GM18909 (cell line): ENCODE results near the gene CNTNAP2.
"Not testable (repeated sequence)": the region's sequence is repeated elsewhere in the genome, so short reads cannot be mapped to it uniquely, and the experiment has no call there.

ENCODE experiments used
- ATAC-seq: cut with Tn5 transposase; IDR thresholded peaks from one replicate; pipeline ENCODE4 v1.9.1; 2021; ENCODE audit warnings: mild to moderate bottlenecking; ENCODE audit not compliant: unreplicated experiment, poor library complexity

Gene CNTNAP2

DNA sequence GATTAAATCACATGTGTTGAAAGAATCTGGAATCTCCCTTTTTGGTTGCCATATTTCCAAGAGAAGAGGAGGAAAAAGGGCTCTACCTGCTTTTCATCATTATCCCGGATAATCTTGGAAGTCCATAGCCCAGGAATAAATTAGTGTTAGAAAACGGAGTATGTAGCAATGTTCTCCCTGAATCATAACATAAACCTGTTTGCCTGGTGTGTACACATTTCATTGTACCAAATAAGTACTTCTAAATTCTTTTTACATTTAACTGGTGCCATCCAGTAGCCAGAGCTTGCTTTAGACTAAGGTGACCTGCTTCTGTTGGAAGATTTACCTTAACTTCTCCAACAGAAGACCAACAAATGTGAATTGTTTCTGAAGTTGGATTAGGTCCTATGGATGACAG, 2291.7 kb downstream of the CNTNAP2 start:
- ATAC-seq: no peak

DNA sequence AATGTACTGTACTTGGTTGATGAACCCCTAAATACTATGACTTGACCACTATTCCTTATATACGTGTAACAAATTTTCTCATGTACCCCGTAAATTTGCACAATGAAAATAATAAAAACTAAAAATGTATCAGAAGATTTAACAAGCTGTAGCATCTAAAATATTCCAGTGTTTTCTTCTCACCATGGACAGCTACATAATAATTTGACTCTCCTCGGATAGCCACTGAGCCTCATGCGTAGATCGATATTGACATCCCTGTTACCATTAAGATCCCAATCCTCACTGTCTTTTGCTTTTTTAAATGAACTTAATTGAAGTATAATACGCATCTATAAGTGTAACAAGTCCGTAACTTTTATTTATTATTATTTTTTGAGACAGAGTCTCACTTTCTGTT, 2294.3 kb downstream of the CNTNAP2 start:
- no peak for ATAC-seq

GRCh38 chr7:148412691-148413090, 2296.1 kb downstream of the CNTNAP2 start:
- ATAC-seq: no peak

DNA sequence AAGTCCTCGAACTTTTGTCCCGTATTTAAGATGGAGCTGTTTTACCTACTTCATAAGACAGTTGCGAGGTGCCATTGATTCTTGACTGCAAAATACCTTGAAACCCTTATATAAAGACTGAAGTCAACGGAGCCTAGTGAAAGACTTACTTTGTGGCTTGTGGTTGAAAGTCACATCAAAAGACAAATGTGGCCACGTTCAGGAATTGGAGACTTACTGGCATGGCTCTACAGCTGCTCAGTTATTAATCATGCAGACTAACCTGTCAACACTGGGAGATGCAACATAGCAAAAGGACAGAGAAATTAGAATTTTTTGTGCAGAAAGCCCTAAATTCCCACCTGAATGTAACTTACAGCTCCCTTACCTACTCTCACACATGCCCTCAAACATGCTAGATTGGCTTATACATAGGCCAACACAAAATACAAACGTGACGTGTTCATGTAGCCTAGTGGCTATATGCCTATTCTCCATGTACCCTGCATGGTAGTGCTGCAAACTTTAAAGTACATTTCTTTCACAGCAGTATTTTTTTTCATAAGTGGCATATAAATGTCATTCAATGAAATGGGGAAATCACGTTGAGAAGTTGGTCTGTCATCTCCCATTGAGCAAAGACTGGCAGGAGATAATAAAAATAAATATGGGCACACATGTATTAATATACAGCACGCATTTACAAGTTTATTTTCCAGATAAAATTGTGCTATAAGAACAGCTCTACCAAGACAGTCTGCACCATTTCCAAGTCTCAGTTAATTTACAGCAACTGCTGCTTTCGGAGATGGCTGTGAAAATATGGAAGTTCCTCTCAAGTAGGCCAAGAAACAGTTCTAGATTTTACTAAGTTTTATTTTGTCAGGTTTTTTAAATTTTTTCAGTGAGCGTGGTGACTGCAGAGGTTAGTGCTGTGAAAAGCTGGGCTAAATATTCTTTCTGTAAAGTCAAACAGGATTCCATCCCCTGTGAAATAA, 2303.5 kb downstream of the CNTNAP2 start:
- peak; percentile 97 for ATAC-seq

GRCh38 chr7:148422030-148422429, 2305.4 kb downstream of the CNTNAP2 start:
- ATAC-seq: no peak

DNA sequence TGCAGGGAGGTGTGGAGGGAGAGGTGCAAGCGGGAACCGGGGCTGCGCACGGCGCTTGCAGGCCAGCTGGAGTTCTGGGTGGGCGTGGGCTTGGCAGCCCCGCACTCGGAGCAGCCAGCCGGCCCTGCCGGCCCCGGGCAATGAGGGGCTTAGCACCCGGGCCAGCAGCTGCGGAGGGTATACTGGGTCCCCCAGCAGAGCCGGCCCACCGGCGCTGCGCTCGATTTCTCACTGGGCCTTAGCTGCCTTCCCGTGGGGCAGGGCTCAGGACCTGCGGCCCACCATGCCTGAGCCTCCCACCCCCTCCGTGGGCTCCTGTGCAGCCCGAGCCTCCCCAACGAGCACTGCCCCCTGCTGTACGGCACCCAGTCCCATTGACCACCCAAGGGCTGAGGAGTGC, 2309.8 kb downstream of the CNTNAP2 start:
- ATAC-seq: not testable (repeated sequence)

DNA sequence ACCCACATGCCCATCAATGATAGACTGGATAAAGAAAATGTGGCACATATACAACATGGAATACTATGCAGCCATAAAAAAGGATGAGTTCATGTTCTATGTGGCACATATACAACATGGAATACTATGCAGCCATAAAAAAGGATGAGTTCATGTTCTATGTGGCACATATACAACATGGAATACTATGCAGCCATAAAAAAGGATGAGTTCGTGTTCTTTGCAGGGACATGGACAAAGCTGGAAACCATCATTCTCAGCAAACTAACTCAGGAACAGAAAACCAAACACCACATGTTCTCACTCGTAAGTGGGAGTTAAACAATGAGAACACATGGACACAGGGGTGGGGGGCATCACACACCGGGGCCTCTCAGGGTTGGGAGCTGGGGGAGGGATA, 2314.1 kb downstream of the CNTNAP2 start:
- ATAC-seq: not testable (repeated sequence)

DNA sequence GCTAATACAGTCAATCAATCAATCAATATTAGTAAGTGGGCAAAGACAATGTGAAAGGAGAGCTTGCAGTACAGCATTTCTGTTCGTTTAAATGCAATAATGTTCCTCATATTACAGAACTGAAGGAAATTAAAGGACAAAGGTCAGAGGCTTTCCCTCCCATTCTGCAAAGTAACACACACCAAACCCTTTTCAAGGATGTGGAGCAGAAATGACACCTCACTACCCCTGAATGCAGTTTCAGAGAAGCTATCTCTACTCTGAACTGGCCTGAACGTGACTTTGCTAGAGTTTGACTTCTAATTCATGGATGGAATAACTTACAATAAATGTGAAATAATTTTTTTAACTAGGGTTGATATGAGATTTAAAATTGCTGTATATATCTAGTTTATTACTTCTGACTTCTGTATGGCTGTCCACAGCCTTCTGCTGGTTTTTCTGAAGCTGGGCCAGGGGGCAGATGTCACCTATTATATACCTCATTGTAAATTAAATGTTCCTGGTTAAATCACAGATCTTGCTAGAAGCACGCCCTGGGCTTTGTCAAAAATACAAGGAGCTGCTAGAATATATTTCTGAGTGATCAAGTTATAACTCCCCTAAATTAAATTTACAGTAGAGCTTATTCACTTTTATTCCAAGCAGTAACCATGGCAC, 2317.1 kb downstream of the CNTNAP2 start:
- ATAC-seq: no peak

DNA sequence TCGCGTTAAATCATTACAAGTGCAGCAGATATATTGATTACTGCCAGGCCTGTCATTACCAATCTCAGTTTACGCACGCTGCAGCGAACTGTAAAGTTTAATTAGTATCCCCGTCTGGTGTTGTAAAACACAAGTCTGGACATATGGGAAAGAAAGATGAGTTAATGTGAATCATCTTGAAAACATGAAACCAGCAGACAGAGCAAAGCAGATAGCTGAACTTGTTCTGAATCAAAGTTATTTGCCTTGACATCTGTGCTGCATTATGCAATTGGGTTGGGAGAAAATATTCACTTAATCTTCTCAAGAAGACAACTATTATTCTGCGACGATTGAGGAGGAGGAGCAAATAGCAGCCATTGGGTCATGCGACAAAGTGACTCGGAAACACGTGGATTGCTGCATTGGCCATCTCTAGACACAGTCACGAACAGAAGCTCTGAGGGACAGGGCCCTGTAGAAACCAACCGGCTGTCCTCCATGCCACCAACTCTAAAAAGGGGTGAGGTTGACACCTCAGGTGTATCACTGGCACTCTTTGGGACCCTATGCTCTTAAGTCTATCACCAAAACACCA, 2317.7 kb downstream of the CNTNAP2 start:
- no peak for ATAC-seq

- no peak for ATAC-seq
Observed at GRCh38 chr7:148434887-148435286, 2318.3 kb downstream of the CNTNAP2 start.

DNA sequence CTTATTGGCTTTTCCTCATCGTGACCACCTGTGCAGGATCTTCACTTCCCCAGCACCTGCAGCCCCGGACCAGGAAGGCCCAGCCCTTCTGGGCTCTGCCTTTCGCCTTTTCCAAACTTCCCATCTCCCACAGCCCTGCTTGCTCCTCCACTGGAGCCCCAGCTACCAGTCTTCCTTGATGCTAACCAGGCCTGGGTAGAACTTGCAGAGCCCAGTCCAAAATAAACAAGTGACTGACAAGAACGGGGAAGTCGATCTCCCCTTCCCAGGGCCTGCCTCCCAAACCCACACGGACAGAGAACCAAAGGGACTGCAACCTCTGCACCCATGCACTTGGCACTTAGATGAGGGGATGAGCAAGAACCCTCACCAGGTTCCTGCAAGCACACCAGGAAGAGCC, 2319.1 kb downstream of the CNTNAP2 start:
- no peak for ATAC-seq

GRCh38 chr7:148436135-148436534, 2319.5 kb downstream of the CNTNAP2 start:
- peak; percentile 7 for ATAC-seq

- ATAC-seq: peak; percentile 39
Observed at GRCh38 chr7:148436571-148436970, 2320.0 kb downstream of the CNTNAP2 start.

DNA sequence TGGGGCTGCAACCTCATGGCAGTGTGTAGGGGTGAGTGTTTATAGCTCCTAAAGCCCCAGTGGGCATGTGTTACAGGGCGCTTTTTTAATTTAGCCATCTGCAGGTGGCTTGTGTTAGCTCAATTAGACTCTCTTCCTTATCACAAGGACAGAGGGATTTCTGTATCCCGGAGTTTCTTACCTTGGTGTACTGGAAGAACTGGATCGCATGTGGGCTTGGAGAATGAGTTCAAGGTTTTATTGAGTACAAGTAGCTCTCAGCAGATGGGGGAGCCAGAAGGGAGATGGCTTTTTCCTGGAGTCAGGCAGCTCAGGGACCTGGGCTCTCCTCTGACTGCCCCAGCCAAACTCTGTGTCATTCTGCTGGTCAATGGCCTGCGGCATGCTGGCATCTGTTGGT, 2320.4 kb downstream of the CNTNAP2 start:
- ATAC-seq: no peak

DNA sequence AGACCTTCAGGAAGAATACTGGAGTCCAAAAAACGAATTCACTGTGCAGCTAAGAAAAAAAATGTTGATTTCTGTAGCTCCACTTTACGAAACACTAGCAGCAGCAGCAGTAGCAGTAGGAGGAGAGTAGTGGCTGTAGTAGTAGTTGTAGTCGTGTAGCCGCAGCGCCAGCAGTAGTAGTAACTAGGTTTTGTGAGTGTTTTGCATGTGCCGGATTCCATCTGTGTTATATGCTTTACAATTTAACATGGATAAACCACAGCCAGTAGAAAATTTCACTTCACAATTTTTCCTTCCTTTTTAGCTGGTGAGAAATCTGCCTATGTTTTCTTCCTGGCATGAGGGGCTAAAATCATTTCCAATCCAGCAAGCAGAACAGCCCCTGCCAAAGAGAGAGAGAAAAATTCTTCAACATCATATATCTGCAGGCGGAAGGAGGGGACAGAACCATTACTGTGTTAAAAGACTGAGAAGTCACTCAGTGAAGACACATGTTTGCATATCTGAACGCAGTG, 2325.6 kb downstream of the CNTNAP2 start:
- no peak for ATAC-seq

GRCh38 chr7:148442933-148443332, 2326.3 kb downstream of the CNTNAP2 start:
- no peak for ATAC-seq

- no peak for ATAC-seq
Observed at GRCh38 chr7:148445260-148446044, 2328.9 kb downstream of the CNTNAP2 start.

- peak; percentile 88 for ATAC-seq
Observed at GRCh38 chr7:148447221-148447849, 2330.7 kb downstream of the CNTNAP2 start.

- ATAC-seq: not testable (repeated sequence)
Observed at GRCh38 chr7:148451526-148451925, 2334.9 kb downstream of the CNTNAP2 start.

DNA sequence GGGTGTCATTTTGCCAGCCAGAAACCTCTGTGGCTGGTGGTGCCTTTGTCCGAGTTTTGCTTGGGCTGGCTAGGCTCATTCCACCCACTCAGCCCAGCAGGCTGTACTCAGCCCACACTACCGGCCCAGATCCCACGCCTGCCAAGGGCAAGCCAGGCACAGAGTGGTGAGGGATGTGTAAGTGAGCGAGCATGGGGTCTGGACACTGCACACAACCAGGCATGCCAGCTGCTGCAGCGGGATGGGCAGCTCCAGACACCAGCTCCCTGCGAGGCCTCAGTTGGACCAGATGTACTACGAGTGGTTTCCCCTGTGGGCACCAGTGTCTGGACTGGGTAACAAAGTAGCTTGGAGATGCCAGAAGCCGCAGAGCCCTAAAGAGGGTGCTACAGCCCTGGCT, 2339.8 kb downstream of the CNTNAP2 start:
- ATAC-seq: no peak
